Coronary artery (tissue), 2 donors: ENCODE results near the gene PRRC1.

Experiments
- DNase-seq: peaks from one replicate; pipeline ENCODE4 v3.0.0-alpha.2; 2017; ENCODE audit warnings: low spot score
- H3K27ac ChIP-seq, 2 donors: fragments of 200-600 bp; sonication (generic); one replicate each; pipeline ENCODE4 v1.5.1; 2016 to 2019
- H3K4me3 ChIP-seq: fragments of 200-600 bp; sonication (generic); 2 replicates; pipeline ENCODE4 v1.5.1; 2016; ENCODE audit warnings: mild to moderate bottlenecking, moderate library complexity
- TF ChIP-seq, protein P1 (sequence below): fragments of 200-600 bp; sonication (generic); IDR thresholded peaks from one replicate; pipeline ENCODE4 v1.5.1; 2019; ENCODE audit warnings: antibody characterized with exemption

The PRRC1 gene

DNA sequence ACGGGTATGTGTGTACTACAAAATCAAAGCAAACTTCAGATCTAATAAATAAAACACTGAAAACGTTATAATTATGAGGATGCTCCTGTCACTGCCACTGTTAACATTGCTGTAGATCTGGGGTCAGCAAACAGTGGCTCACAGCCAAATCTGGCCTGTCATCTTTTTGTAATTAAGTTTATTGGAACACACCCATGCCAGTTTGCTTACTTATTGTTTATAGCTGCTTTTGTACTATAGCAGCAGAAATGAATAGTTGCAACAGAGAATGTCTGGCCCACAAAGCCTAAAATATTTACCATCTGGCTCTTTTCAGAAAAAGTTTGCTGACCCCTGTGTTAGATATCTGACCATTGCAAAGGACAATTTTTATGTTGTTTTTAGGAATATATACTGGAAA lies 32.1 kb downstream of the PRRC1 start:
- no peak overlapping the region for H3K27ac ChIP-seq
- no peak for DNase-seq
- TF ChIP-seq, protein P1, sequence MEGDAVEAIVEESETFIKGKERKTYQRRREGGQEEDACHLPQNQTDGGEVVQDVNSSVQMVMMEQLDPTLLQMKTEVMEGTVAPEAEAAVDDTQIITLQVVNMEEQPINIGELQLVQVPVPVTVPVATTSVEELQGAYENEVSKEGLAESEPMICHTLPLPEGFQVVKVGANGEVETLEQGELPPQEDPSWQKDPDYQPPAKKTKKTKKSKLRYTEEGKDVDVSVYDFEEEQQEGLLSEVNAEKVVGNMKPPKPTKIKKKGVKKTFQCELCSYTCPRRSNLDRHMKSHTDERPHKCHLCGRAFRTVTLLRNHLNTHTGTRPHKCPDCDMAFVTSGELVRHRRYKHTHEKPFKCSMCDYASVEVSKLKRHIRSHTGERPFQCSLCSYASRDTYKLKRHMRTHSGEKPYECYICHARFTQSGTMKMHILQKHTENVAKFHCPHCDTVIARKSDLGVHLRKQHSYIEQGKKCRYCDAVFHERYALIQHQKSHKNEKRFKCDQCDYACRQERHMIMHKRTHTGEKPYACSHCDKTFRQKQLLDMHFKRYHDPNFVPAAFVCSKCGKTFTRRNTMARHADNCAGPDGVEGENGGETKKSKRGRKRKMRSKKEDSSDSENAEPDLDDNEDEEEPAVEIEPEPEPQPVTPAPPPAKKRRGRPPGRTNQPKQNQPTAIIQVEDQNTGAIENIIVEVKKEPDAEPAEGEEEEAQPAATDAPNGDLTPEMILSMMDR: no peak
- no peak overlapping the region for H3K4me3 ChIP-seq

DNA sequence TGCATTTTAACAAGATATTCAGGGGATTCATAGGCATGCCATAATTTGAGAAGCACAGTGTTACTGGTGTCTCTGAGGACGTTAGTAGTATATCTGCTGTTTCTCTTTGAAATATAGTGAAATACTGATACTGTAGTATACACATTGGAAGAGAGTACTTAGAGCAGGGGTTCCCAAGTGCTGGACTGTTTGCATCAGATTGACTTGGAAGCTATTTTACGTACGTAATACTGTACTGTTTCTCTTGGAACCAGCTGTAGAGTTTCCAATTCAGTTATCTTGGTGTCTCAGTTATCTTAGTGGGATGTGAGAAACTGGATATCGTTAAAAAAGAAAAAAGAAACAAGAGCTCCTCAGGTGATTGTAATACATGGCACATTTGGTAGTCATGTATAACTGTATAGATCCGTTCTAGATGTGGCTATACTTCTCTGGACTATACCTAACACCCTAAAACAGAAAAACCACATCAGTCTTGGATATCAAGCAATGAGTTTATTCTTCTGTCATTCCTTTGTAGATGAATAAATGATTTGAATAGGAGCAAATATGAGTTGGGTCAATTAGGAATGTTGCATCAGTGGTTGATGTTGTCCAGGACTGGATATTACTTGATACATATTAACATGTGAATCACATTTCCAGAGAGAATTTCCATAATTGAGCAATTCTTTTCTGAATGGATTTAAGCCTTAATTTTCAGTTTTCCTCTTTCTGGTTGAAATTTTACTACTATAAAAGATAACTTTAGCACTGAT lies 33.4 kb downstream of the PRRC1 start:
- no peak for DNase-seq
- TF ChIP-seq, protein P1: no peak
- H3K4me3 ChIP-seq: no peak overlapping the region
- no peak overlapping the region for H3K27ac ChIP-seq

DNA sequence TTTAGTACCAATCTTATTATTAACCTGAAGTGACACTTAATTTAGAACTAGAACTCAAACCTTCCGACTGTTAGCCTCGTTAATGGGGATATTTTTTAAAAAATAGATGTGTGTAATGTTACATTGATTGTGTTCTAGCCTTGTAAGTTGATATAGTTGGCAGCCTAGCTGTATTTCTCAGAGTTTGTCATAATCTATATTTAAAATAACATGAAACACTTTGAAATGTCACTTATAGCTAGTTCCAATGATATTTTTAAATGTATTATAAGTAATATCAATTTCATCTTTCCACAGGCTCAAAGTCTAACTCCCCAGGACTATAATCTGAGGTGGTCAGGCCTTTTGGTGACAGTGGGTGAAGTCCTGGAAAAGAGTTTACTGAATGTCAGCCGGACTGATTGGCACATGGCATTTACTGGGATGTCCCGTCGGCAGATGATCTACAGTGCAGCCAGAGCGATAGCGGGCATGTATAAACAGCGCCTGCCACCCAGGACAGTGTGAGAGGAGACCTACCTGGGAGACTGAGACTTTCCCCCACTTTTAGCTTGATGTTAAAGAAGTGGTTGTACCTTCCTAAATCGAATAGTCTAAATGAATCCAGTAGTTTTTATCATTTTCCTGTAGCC lies 34.1 kb downstream of the PRRC1 start:
- TF ChIP-seq, protein P1: no peak
- no peak overlapping the region for H3K4me3 ChIP-seq
- H3K27ac ChIP-seq: no peak overlapping the region
- no peak for DNase-seq

DNA sequence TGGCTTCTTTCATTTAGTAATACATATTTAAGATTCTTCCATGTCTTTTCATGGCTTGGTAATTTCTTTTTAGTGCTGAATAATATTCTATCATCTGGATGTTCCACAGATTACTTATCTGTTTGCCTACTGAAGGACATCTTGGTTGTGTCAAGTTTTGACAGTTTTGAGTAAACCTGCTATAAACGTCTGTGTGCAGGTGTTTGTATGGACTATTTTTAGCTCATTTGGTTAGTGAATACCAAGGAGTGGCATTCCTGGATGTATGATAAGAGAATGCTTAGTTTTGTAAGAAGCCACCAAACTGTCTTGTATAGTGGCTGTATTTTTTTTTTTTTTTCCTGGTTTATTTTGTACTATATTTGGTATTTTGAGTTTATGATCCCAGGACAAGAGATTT lies 38.4 kb downstream of the PRRC1 start:
- no peak for DNase-seq
- H3K27ac ChIP-seq: no peak overlapping the region
- TF ChIP-seq, protein P1: no peak
- H3K4me3 ChIP-seq: no peak overlapping the region

DNA sequence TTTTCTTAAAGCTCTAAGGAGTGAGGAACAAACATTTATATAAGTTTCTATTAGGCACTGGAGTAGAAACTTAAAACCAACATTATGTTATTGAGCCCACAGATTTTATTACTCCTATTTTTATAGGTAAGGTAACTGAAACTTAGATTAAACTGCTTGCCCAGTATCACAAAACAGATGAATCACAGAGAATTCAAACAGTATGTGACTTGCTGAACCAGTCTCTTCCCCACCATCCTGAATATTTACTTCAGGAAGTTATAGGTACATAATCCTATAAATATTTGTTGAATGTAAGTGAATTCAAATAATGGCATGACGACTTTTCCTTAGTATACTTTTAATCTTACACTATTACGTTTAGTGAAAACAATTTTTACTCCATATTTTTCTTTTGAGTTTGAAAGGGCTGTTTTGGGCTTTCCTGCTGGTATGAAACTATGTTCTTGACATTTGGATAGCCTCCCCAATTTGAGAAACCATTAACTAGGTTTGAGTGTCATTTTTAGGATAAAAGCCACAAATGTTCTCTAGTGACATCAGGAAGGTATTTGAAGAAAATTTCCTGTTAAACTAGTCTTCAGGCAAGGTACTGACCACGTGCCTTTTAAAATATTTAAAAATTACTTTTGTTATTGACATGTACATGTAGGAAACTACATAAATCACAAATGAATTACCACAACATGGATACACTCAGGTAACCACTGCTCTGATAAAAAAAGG lies 39.3 kb downstream of the PRRC1 start:
- H3K27ac ChIP-seq: no peak overlapping the region
- DNase-seq: no peak
- no peak overlapping the region for H3K4me3 ChIP-seq
- TF ChIP-seq, protein P1: no peak

DNA sequence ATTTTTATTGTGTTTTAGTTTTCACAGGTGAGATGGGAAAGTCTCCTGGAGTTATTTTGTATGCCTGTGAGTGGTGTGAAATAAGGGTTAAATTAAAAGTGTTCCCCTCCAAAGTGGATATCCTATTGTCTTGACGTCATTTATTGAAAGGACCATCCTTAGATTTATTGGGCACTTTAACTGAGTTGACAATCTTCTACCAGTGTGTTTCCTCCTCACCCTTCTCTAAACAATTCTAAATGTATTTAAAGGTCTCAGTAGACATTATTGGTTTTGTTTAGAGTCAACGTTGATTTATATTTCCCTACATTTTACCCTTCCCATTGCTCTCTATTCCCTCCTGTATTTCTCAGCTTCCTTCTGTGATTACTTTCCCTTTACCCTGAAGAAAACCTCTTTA lies 40.8 kb downstream of the PRRC1 start:
- no peak for DNase-seq
- Histone ChIP-seq H3K27ac (no peak overlapping the region), H3K4me3 (no peak overlapping the region)
- TF ChIP-seq, protein P1: no peak
